Measurements from ENCODE around the gene TMEM63B.

TMEM63B gene

DNA sequence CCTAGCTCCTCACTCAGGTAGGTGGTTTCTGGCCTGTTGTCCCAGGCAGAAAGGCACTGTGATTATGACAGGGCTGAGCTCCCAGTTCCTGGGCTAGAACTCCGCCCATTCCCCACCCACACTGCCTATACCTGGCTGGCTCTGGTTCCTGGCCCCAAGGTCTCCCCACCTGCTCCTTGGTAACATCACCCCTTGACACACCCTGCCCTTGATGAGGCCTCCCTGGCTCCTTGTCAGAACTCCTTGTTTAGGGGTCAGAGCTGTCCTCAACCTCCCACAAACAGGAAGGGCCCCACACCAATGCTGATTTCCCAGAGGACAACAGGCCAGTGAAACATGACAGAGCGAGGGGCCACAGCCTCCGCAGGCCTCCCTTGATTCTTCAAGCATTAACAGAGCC lies 73.8 kb downstream of the TMEM63B start:
- POLR2A ChIA-PET, result interaction anchor here (1.1 kb wide), 1 partner anchor 18 kb away, joined by 3 read pairs; no protein-coding TSS in a partner anchor
- no peak for DNase-seq (ENCODE audit: extremely low spot score)
- CTCF ChIA-PET, result interaction anchor here (0.6 to 1.1 kb wide), 4 partner anchors 9 to 703 kb away, joined by 3 to 4 read pairs (median 4); no protein-coding TSS in a partner anchor
- TF ChIP-seq HDGF (IDR thresholded peaks at IDR 0.05; ENCODE audit: borderline replicate concordance) (no peak), SP1 (IDR thresholded peaks at IDR 0.05) (no peak), ZNF384 (IDR thresholded peaks at IDR 0.05) (no peak), BHLHE40 (IDR thresholded peaks at IDR 0.05; ENCODE audit: borderline replicate concordance) (no peak), SUZ12 (IDR thresholded peaks at IDR 0.05) (no peak), LEF1 (IDR thresholded peaks at IDR 0.05; ENCODE audit: borderline replicate concordance) (no peak), FOXK2 (IDR thresholded peaks at IDR 0.05) (no peak)
- TF ChIP-seq, protein P1, sequence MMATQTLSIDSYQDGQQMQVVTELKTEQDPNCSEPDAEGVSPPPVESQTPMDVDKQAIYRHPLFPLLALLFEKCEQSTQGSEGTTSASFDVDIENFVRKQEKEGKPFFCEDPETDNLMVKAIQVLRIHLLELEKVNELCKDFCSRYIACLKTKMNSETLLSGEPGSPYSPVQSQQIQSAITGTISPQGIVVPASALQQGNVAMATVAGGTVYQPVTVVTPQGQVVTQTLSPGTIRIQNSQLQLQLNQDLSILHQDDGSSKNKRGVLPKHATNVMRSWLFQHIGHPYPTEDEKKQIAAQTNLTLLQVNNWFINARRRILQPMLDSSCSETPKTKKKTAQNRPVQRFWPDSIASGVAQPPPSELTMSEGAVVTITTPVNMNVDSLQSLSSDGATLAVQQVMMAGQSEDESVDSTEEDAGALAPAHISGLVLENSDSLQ (IDR thresholded peaks at IDR 0.05), result no peak

DNA sequence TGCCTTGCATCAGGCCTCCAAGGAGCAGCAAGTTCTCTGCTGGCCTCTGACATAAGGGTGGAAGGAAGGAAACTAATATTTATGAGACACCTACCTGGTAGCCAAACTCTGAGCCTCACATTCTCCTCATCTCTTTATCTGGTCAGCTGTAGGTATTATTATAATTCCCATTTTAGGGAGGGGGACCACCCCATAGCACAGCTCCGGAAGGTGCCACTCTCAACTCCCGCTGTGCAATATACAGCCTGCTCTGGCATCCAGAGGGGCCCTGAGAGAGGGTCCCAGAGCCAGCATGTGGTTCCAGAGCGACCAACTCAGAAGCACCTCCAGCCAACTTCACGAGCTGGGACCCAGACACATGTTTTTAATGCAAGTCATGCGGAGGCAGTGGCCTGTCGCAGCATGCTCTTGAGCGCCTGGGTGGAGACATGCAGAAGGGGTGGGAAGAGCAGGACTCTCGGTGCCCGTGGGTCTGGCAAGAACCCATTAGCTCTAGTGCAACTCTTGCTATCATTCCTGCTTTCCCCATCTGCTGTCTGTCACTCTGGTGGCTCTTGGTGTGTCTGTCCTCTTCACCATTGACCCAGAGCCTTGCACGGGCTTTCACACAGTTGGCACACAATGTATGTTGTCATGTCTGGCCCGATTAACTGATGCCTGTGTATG lies 74.4 kb downstream of the TMEM63B start:
- DNase-seq (ENCODE audit: extremely low spot score), result no peak
- ChIA-PET POLR2A (interaction anchor here (0.9 kb wide), 1 partner anchor 45 kb away, joined by 3 read pairs; the partner anchor contains the start of gene HSP90AB1), CTCF (interaction anchor here (0.6 to 0.7 kb wide), 2 partner anchors 33 to 704 kb away, joined by 3 read pairs; no protein-coding TSS in a partner anchor)
- TF ChIP-seq NFRKB (IDR thresholded peaks at IDR 0.05), result no peak
- no peak for TF ChIP-seq CTBP1 (IDR thresholded peaks at IDR 0.05; ENCODE audit: borderline replicate concordance)
- no peak for TF ChIP-seq FOXA1 (IDR thresholded peaks at IDR 0.05)
- no peak for TF ChIP-seq FOXM1 (IDR thresholded peaks at IDR 0.05; ENCODE audit: borderline replicate concordance)
- no peak for TF ChIP-seq LEF1 (IDR thresholded peaks at IDR 0.05; ENCODE audit: borderline replicate concordance)
- no peak for TF ChIP-seq ELF4 (IDR thresholded peaks at IDR 0.05)
- TF ChIP-seq ARNT (IDR thresholded peaks at IDR 0.05), result no peak
- no peak for TF ChIP-seq L3MBTL2 (conservative IDR thresholded peaks at IDR 0.05)

DNA sequence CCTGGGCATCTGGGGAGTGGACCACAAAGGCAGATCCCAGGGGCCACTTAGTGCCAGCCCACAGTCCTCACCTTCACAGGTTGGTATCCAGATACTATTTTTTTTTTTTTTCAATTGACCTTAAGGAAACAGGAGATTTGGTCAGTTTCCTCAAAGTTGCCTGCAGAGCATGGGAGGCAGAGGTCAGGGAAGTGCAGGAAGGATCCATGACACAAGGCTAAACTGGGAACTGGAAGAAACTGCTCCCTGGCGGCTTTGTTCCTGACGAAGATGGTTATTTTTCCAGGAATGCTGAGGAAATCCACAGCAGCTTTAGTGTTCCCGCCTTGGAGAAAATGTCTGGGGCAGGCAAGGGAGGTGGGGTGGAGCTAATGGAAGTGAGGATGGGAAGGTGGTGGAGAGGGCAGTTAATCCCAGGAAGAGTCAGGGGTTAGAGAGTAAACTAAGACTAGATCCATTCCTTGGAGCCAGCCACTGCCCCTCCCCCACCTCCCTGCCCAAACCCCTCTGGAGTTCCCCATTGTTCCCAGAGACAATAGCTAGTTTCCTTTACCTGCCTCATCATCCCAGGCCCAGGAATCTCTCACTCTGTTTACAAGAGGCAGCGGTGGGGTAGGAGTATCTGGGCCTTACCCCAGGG lies 75.1 kb downstream of the TMEM63B start:
- ChIA-PET POLR2A (interaction anchor here (0.9 kb wide), 1 partner anchor 44 kb away, joined by 3 read pairs; the partner anchor contains the start of gene HSP90AB1), CTCF (no interaction called here)
- no peak for DNase-seq (ENCODE audit: extremely low spot score)
- TF ChIP-seq L3MBTL2 (conservative IDR thresholded peaks at IDR 0.05) (no peak), HDGF (IDR thresholded peaks at IDR 0.05; ENCODE audit: borderline replicate concordance) (no peak), ZNF384 (IDR thresholded peaks at IDR 0.05) (no peak), FOXA1 (IDR thresholded peaks at IDR 0.05) (no peak), LEF1 (IDR thresholded peaks at IDR 0.05; ENCODE audit: borderline replicate concordance) (no peak), ARNT (IDR thresholded peaks at IDR 0.05) (no peak), TARDBP (IDR thresholded peaks at IDR 0.05) (no peak), SUZ12 (IDR thresholded peaks at IDR 0.05) (no peak), ELF4 (IDR thresholded peaks at IDR 0.05) (no peak), SP1 (IDR thresholded peaks at IDR 0.05) (no peak), NFRKB (IDR thresholded peaks at IDR 0.05) (no peak), BHLHE40 (IDR thresholded peaks at IDR 0.05; ENCODE audit: borderline replicate concordance) (no peak), FOXM1 (IDR thresholded peaks at IDR 0.05; ENCODE audit: borderline replicate concordance) (no peak), CTBP1 (IDR thresholded peaks at IDR 0.05; ENCODE audit: borderline replicate concordance) (no peak)

GRCh38 chr6:44202972-44203750 lies 75.8 kb downstream of the TMEM63B start:
- TF ChIP-seq ELF4 (IDR thresholded peaks at IDR 0.05), result no peak
- no peak for TF ChIP-seq BHLHE40 (IDR thresholded peaks at IDR 0.05; ENCODE audit: borderline replicate concordance)
- TF ChIP-seq ZNF384 (IDR thresholded peaks at IDR 0.05), result no peak
- no peak for TF ChIP-seq TARDBP (IDR thresholded peaks at IDR 0.05)
- no peak for TF ChIP-seq CTBP1 (IDR thresholded peaks at IDR 0.05; ENCODE audit: borderline replicate concordance)
- no peak for TF ChIP-seq SP1 (IDR thresholded peaks at IDR 0.05)
- TF ChIP-seq ARNT (IDR thresholded peaks at IDR 0.05), result no peak
- TF ChIP-seq L3MBTL2 (conservative IDR thresholded peaks at IDR 0.05), result no peak
- TF ChIP-seq FOXM1 (IDR thresholded peaks at IDR 0.05; ENCODE audit: borderline replicate concordance), result no peak
- TF ChIP-seq SUZ12 (IDR thresholded peaks at IDR 0.05), result no peak
- TF ChIP-seq, protein P1 (IDR thresholded peaks at IDR 0.05), result no peak
- TF ChIP-seq FOXA1 (IDR thresholded peaks at IDR 0.05), result no peak
- TF ChIP-seq NFRKB (IDR thresholded peaks at IDR 0.05), result no peak
- CTCF ChIA-PET, result no interaction called here
- POLR2A ChIA-PET, result interaction anchor here (0.9 kb wide), 1 partner anchor 44 kb away, joined by 3 read pairs; the partner anchor contains the start of gene HSP90AB1
- no peak for DNase-seq (ENCODE audit: extremely low spot score)

GRCh38 chr6:44203955-44204354 lies 76.6 kb downstream of the TMEM63B start:
- TF ChIP-seq LEF1 (IDR thresholded peaks at IDR 0.05; ENCODE audit: borderline replicate concordance), result no peak
- TF ChIP-seq ZNF384 (IDR thresholded peaks at IDR 0.05), result no peak
- no peak for TF ChIP-seq ARNT (IDR thresholded peaks at IDR 0.05)
- TF ChIP-seq FOXA1 (IDR thresholded peaks at IDR 0.05), result no peak
- TF ChIP-seq NFRKB (IDR thresholded peaks at IDR 0.05), result no peak
- TF ChIP-seq TARDBP (IDR thresholded peaks at IDR 0.05), result no peak
- TF ChIP-seq L3MBTL2 (conservative IDR thresholded peaks at IDR 0.05), result no peak
- TF ChIP-seq CTBP1 (IDR thresholded peaks at IDR 0.05; ENCODE audit: borderline replicate concordance), result no peak
- TF ChIP-seq BHLHE40 (IDR thresholded peaks at IDR 0.05; ENCODE audit: borderline replicate concordance), result no peak
- no peak for TF ChIP-seq SUZ12 (IDR thresholded peaks at IDR 0.05)
- no peak for TF ChIP-seq ELF4 (IDR thresholded peaks at IDR 0.05)
- TF ChIP-seq, protein P1 (IDR thresholded peaks at IDR 0.05), result no peak
- no peak for TF ChIP-seq HDGF (IDR thresholded peaks at IDR 0.05; ENCODE audit: borderline replicate concordance)
- no peak for TF ChIP-seq FOXM1 (IDR thresholded peaks at IDR 0.05; ENCODE audit: borderline replicate concordance)
- POLR2A ChIA-PET, result no interaction called here
- no peak for DNase-seq (ENCODE audit: extremely low spot score)
- CTCF ChIA-PET, result no interaction called here
